ENCODE measurements around the gene RPTOR.

RPTOR gene

GRCh38 chr17:80790021-80790765, 245.6 kb downstream of the RPTOR start:
- no peak overlapping the region for H3K4me3 ChIP-seq (ENCODE audit: low read depth, low read length)
- TF ChIP-seq CTCF (IDR thresholded peaks at IDR 0.05; ENCODE audit: control insufficient read depth, extremely low read depth, insufficient read depth) = no peak
- no peak for DNase-seq (ENCODE audit: low read depth)

- TF ChIP-seq CTCF (IDR thresholded peaks at IDR 0.05; ENCODE audit: control insufficient read depth, extremely low read depth, insufficient read depth) = no peak
- no peak overlapping the region for H3K4me3 ChIP-seq (ENCODE audit: low read depth, low read length)
- no peak for DNase-seq (ENCODE audit: low read depth)
These were observed 246.5 kb downstream of the RPTOR start for GRCh38 chr17:80790981-80791742.

- no peak for TF ChIP-seq CTCF (IDR thresholded peaks at IDR 0.05; ENCODE audit: control insufficient read depth, extremely low read depth, insufficient read depth)
- no peak overlapping the region for H3K4me3 ChIP-seq (ENCODE audit: low read depth, low read length)
- DNase-seq (ENCODE audit: low read depth) = no peak
These were observed 247.2 kb downstream of the RPTOR start for GRCh38 chr17:80791758-80792284.

- H3K4me3 ChIP-seq (ENCODE audit: low read depth, low read length) = no peak overlapping the region
- no peak for TF ChIP-seq CTCF (IDR thresholded peaks at IDR 0.05; ENCODE audit: control insufficient read depth, extremely low read depth, insufficient read depth)
- DNase-seq (ENCODE audit: low read depth) = no peak
These were observed 247.7 kb downstream of the RPTOR start for GRCh38 chr17:80792373-80792781.

GRCh38 chr17:80793421-80793820, 248.8 kb downstream of the RPTOR start:
- no peak for TF ChIP-seq CTCF (IDR thresholded peaks at IDR 0.05; ENCODE audit: control insufficient read depth, extremely low read depth, insufficient read depth)
- H3K4me3 ChIP-seq (ENCODE audit: low read depth, low read length) = no peak overlapping the region
- DNase-seq (ENCODE audit: low read depth) = no peak

GRCh38 chr17:80793851-80794267, 249.2 kb downstream of the RPTOR start:
- no peak for TF ChIP-seq CTCF (IDR thresholded peaks at IDR 0.05; ENCODE audit: control insufficient read depth, extremely low read depth, insufficient read depth)
- no peak overlapping the region for H3K4me3 ChIP-seq (ENCODE audit: low read depth, low read length)
- DNase-seq (ENCODE audit: low read depth) = no peak

Measured in LNCaP clone FGC (cell line).